Esophagus squamous epithelium (tissue), 4 donors: ENCODE results near the gene LCE1F.

ENCODE experiments used
- POLR2A ChIP-seq, 4 donors: fragments of 450-650 bp; IDR thresholded peaks; one replicate each; pipeline ENCODE4 v1.6.1; 2017; ENCODE audit warnings: antibody characterized with exemption in 4 of 4, mild to moderate bottlenecking in 4 of 4, moderate library complexity in 3 of 4
- TF ChIP-seq, protein P1 (sequence below), 6 experiments: fragments of 450-650 bp in 4 of 6; fragments of 200-600 bp in 2 of 6; sonication (generic) in 2 of 6; IDR thresholded peaks; one replicate each; pipeline ENCODE4 v1.5.1; 2016 to 2019; ENCODE audit warnings: antibody characterized with exemption in 6 of 6, mild to moderate bottlenecking in 4 of 6, moderate library complexity in 4 of 6

DNA sequence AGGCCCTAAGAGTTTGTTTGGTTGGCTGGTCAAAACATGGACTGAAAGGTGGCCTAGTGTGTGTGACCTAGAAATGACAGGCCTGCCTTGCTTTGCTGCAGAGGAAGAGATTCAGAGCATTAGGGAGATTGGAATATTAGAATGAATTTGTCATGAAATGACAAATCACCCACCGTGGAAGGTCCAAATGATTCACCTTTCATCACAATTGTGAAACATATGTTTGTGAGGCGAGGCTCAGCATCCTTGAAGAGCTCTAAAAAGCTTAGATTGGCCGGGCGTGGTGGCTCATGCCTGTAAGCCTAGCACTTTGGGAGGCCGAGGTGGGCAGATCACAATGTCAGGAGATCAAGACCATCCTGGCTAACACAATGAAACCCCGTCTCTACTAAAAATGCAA lies 42.4 kb downstream of the LCE1F start:
- TF ChIP-seq, protein P1, sequence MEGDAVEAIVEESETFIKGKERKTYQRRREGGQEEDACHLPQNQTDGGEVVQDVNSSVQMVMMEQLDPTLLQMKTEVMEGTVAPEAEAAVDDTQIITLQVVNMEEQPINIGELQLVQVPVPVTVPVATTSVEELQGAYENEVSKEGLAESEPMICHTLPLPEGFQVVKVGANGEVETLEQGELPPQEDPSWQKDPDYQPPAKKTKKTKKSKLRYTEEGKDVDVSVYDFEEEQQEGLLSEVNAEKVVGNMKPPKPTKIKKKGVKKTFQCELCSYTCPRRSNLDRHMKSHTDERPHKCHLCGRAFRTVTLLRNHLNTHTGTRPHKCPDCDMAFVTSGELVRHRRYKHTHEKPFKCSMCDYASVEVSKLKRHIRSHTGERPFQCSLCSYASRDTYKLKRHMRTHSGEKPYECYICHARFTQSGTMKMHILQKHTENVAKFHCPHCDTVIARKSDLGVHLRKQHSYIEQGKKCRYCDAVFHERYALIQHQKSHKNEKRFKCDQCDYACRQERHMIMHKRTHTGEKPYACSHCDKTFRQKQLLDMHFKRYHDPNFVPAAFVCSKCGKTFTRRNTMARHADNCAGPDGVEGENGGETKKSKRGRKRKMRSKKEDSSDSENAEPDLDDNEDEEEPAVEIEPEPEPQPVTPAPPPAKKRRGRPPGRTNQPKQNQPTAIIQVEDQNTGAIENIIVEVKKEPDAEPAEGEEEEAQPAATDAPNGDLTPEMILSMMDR (IDR thresholded peaks at IDR 0.05) = no peak
- TF ChIP-seq POLR2A (IDR thresholded peaks at IDR 0.05) = no peak
